Mammary epithelial cell (primary cell): ENCODE measurements around the gene ADD2.

Experiments used
- EZH2 ChIP-seq: IDR thresholded peaks from 2 replicates; pipeline ENCODE4 v1.6.1; 2012; ENCODE audit warnings: low read length, inconsistent platforms, borderline replicate concordance
- TF ChIP-seq, protein P1 (sequence below), 2 donors: IDR thresholded peaks in 1 of 2; conservative IDR thresholded peaks in 1 of 2; 2 replicates each; pipeline ENCODE4 v1.5.1; 2011 to 2012; ENCODE audit warnings: inconsistent platforms in 2 of 2, low read length in 2 of 2, mild to moderate bottlenecking in 2 of 2, control low read depth in 1 of 2, low read depth in 1 of 2; ENCODE audit not compliant: insufficient read depth in 1 of 2; ENCODE audit errors: extremely low read depth in 1 of 2

DNA sequence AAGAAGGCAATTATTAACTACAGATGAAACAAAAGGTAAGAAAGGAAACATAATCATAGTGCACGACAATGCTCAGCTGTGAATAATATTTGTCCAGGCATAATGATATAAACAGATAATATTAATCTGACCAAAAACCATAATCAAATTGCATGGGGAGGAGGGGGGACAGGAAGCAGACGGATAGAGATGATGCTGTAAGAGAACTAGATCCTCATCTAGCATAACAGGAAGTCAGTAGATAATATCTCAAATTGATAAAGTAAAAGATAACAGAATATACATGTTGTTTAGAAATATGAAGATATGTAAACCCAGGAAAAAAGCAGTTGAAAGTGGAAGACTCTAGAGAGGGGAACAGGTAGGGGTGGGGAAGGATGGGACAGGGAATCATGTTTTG lies 129.4 kb downstream of the ADD2 start:
- TF ChIP-seq, protein P1, sequence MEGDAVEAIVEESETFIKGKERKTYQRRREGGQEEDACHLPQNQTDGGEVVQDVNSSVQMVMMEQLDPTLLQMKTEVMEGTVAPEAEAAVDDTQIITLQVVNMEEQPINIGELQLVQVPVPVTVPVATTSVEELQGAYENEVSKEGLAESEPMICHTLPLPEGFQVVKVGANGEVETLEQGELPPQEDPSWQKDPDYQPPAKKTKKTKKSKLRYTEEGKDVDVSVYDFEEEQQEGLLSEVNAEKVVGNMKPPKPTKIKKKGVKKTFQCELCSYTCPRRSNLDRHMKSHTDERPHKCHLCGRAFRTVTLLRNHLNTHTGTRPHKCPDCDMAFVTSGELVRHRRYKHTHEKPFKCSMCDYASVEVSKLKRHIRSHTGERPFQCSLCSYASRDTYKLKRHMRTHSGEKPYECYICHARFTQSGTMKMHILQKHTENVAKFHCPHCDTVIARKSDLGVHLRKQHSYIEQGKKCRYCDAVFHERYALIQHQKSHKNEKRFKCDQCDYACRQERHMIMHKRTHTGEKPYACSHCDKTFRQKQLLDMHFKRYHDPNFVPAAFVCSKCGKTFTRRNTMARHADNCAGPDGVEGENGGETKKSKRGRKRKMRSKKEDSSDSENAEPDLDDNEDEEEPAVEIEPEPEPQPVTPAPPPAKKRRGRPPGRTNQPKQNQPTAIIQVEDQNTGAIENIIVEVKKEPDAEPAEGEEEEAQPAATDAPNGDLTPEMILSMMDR (conservative IDR thresholded peaks at IDR 0.05 in 1 of 2, IDR thresholded peaks at IDR 0.05 in 1 of 2; ENCODE audit: extremely low read depth in 1 of 2, insufficient read depth in 1 of 2, low read depth in 1 of 2, low read length in 2 of 2) = no peak
- no peak for TF ChIP-seq EZH2
